GM12878 (cell line): ENCODE results near the gene STEAP1B.

Source experiments
- CTCF ChIP-seq, 3 experiments: IDR thresholded peaks in 2 of 3; conservative IDR thresholded peaks in 1 of 3; 2 replicates each; pipeline ENCODE4 v1.5.1; 2011; ENCODE audit warnings: low read depth in 3 of 3, low read length in 3 of 3, mild to moderate bottlenecking in 3 of 3, control low read depth in 2 of 3, moderate library complexity in 2 of 3, inconsistent platforms in 1 of 3, mixed read lengths in 1 of 3; ENCODE audit not compliant: control insufficient read depth in 2 of 3, insufficient read depth in 1 of 3; ENCODE audit errors: extremely low read depth in 1 of 3
- EZH2 ChIP-seq: IDR thresholded peaks from 2 replicates; pipeline ENCODE4 v1.6.1; 2012; ENCODE audit warnings: low read depth, mild to moderate bottlenecking, control low read depth, inconsistent platforms, low read length, borderline replicate concordance; ENCODE audit not compliant: control insufficient read depth
- NFXL1 ChIP-seq: fragments of 450-650 bp; IDR thresholded peaks from 2 replicates; pipeline ENCODE4 v1.6.1; 2017; ENCODE audit warnings: antibody characterized with exemption, mild to moderate bottlenecking, borderline replicate concordance
- RAD21 ChIP-seq: IDR thresholded peaks from 2 replicates; pipeline ENCODE4 v1.6.1; 2011; ENCODE audit warnings: mild to moderate bottlenecking, low read depth, low read length, moderate library complexity; ENCODE audit not compliant: insufficient read depth
- SPI1 ChIP-seq: IDR thresholded peaks from 2 replicates; pipeline ENCODE4 v1.6.1; 2011; ENCODE audit warnings: low read depth, mild to moderate bottlenecking, low read length, moderate library complexity, borderline replicate concordance; ENCODE audit not compliant: insufficient read depth
- USF1 ChIP-seq: IDR thresholded peaks from 2 replicates; pipeline ENCODE4 v1.6.1; 2011; ENCODE audit warnings: borderline replicate concordance, low read depth, mild to moderate bottlenecking, moderate library complexity, mixed read lengths, low read length; ENCODE audit not compliant: insufficient read depth; ENCODE audit errors: extremely low read length
- ZZZ3 ChIP-seq: IDR thresholded peaks from 2 replicates; pipeline ENCODE4 v1.6.1; 2011; ENCODE audit warnings: low read depth; ENCODE audit not compliant: control insufficient read depth, insufficient read length
- TF ChIP-seq, protein P1 (sequence below): IDR thresholded peaks from 2 replicates; pipeline ENCODE4 v1.6.1; 2011; ENCODE audit warnings: low read depth, mild to moderate bottlenecking, low read length, moderate library complexity, borderline replicate concordance; ENCODE audit errors: extremely low read depth
- TF ChIP-seq, protein P2 (sequence below): IDR thresholded peaks from 2 replicates; pipeline ENCODE4 v1.6.1; 2011; ENCODE audit warnings: low read depth, low read length, improper control_type of control experiment, borderline replicate concordance

- TF ChIP-seq, protein P1, sequence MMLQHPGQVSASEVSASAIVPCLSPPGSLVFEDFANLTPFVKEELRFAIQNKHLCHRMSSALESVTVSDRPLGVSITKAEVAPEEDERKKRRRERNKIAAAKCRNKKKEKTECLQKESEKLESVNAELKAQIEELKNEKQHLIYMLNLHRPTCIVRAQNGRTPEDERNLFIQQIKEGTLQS = no peak
- no peak for TF ChIP-seq CTCF (IDR thresholded peaks at IDR 0.05 in 2 of 3, conservative IDR thresholded peaks at IDR 0.05 in 1 of 3; ENCODE audit: control insufficient read depth in 2 of 3, extremely low read depth in 1 of 3, insufficient read depth in 1 of 3, low read depth in 3 of 3, low read length in 3 of 3)
- TF ChIP-seq, protein P2, sequence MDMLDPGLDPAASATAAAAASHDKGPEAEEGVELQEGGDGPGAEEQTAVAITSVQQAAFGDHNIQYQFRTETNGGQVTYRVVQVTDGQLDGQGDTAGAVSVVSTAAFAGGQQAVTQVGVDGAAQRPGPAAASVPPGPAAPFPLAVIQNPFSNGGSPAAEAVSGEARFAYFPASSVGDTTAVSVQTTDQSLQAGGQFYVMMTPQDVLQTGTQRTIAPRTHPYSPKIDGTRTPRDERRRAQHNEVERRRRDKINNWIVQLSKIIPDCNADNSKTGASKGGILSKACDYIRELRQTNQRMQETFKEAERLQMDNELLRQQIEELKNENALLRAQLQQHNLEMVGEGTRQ = no peak
- no peak for TF ChIP-seq ZZZ3
- TF ChIP-seq USF1 = no peak
- no peak for TF ChIP-seq RAD21
- no peak for TF ChIP-seq EZH2
- TF ChIP-seq SPI1 = no peak
- no peak for TF ChIP-seq NFXL1
These were observed 72.9 kb downstream of the STEAP1B start for GRCh38 chr7:22427104-22427503.
